ENCODE measurements around the gene RHOXF2B.
"Not testable (repeated sequence)": the region's sequence is repeated elsewhere in the genome, so short reads cannot be mapped to it uniquely, and the experiment has no call there.

The RHOXF2B gene

DNA sequence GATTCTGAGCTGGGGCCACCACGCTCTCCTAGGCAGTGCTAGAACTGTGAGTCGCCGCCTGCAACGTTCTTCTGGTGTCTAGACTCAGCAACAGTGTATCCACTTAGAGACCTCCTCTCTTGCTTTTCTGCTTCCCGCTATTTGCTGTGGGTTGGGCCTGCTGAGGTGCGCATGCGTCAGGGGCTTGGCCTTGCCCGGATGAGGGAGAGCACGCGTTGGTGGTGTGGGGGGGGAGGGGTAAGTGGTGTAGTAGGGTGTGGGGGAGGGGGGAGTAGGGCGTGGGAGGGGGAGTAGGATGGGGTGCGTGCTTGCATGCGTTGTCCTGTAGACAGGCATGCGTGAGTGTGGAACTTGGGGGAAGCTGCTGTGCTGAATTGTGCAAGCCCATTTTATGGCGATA, at the start of gene RHOXF2B:
TSS of gene RHOXF2B (minus strand) at position 101 of the 400 bp plus-strand sequence. CDS start 138 bp downstream, outside the sequence.
- DNase-seq = not testable (repeated sequence)

DNA sequence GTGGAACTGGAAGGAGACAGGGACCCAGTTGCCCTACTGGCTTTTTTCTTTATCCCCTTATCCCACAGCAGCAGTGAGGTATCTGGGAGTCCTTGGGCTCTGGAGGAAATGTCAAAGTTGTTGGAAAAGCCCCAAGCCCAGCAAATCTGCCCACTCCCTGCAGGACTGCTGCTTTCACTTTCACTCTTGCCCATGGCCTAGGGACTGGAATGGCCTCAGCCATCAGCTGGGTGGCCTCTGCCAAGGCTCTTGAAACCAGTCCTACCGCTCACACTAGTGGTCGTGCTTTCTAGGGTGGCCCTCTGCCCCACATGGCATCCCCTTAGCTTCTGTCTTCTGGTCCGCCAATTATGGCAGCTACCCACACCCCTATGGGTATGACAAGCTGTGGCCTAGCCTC, 48.0 kb upstream of the RHOXF2B start:
- DNase-seq = peak in 3 of 51 donors; percentile 0 to 1 (median 0)

DNA sequence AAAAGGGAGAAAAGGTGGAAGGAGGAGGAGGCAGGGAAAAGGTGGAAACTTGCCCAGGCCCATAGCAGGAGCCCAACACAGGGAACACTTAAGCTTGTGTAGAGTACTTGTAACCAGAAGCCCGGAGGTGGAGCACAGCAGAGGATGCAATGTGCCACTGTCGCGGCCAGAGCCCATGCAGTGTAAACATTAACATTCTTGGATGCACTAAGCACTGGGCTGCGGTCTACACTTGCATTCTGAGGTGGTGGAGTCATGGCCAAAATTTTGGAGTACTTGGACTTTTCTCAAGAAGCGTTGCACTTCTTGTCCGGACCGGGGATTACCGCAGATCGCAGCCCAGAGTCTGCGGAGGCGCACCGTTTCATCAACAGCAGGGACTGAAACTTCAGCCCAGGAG, 42.7 kb upstream of the RHOXF2B start:
- DNase-seq = no peak

DNA sequence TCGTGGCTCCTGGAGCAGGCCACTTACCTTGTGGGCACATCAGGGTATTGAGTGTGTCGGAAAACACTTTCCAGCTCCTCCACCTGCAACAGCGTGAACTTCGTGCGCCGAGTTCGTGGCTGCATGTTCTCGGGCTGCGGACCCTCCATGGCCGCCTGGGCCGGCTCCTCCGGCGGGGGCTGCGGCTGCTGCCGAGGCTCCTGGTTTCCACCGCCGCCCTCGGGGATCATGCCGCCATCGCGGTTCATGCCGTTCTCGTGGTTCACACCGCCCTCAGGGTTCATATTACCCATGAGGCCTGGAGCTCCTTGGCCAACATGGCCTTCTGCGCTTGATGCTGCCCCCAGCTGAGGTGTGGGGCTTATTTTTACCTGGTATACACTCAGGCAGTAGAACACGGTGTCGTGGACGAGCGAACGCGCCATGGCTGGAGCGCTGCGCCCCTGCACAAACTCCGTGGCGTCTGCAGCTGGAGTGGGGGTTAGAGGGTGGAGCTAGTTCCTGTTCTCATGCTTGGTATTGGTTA, 38.0 kb upstream of the RHOXF2B start, which contains the start of gene RHOXF1:
TSS of gene RHOXF1 (minus strand) at position 476 of the 526 bp plus-strand sequence. CDS start at position 425, 51 bp downstream.
- no peak for DNase-seq

DNA sequence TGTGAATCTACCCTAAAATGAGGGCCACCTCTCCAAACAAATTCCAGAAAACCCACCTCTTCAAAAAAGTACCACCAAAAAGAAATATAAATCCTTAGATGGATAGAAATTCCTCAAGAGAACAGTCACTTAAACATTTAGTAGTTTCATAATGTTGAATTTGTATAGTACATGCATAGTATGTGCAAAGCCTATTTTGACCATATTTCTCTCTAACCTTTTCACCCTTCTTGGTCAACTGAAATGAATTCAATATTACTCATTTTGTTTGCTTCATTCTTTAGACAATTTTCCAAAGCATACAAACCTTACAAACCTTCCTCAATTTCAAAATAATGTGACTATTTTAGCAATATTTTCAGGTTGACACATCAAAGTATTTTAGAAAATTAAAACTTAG, 34.1 kb upstream of the RHOXF2B start:
- DNase-seq = no peak

DNA sequence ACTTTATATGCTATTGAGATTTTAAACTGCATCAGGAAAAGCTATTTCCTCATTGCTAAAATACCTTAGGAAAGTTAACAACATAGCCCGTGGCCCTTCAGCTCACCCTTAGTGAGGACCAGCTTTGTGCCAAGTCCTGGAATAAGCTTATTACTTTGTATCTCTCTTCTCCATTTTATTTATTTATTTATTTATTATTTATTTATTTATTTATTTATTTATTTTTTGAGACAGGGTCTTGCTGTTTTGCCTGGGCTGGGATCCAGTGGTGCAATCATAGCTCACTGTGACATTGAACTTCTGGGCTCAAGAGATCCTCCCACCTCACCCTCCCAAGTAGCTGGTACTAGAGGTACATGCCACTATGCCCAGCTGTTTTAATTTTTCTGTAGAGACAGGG, 31.9 kb upstream of the RHOXF2B start:
- no peak for DNase-seq

DNA sequence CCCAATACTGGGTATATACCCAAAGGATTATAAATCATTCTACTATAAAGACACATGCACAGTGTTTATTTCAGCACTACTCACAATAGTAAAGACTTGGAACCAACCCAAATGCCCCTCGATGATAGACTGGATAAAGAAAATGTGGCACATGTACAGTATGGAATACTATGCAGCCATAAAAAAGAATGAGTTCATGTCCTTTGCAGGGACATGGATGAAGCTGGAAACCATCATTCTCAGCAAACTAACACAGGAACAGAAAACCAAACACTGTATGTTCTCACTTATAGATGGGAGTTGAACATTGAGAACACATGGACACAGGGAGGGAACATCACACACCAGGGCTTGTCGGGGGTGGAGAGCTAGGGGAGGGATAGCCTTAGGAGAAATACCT, 27.2 kb upstream of the RHOXF2B start:
- DNase-seq = not testable (repeated sequence)

DNA sequence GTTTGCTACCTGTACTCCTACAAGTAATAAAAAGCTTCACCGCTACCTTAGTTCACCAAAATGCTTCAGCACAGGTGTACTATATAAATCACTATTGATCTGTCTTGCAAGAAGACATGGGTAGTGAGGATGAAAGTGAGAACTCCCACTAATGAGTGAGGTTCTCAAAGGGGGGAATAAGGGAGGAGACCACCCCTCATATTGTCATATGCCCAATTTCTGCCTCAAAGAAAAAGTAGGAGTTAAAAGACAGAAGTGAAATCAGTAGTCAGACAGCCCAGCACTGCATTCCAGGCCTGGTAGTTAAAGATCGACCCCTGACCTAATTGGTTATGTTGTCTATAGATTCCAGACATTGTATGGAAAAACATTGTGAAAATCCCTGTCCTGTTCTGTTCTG, 23.6 kb upstream of the RHOXF2B start:
- not testable (repeated sequence) for DNase-seq

DNA sequence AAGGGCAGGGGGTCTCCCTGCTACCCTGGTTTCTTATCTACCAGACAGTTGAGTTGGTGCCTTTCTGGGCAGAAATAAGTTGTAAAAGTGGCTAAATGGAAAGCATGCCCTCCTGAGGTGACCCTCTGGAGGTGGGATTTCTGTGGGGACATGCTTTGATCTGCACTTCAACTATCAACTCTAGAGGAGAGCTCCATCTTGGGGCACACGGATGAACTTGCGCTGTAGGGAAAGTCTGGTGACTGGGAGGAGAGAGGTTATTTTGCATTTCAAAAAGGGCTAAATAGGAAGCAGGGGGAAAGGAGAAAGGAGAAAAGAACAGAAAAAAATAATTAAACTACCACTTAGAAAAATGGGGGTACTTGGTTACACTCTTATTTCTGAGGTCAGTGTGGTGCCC, 12.7 kb upstream of the RHOXF2B start:
- DNase-seq = no peak

DNA sequence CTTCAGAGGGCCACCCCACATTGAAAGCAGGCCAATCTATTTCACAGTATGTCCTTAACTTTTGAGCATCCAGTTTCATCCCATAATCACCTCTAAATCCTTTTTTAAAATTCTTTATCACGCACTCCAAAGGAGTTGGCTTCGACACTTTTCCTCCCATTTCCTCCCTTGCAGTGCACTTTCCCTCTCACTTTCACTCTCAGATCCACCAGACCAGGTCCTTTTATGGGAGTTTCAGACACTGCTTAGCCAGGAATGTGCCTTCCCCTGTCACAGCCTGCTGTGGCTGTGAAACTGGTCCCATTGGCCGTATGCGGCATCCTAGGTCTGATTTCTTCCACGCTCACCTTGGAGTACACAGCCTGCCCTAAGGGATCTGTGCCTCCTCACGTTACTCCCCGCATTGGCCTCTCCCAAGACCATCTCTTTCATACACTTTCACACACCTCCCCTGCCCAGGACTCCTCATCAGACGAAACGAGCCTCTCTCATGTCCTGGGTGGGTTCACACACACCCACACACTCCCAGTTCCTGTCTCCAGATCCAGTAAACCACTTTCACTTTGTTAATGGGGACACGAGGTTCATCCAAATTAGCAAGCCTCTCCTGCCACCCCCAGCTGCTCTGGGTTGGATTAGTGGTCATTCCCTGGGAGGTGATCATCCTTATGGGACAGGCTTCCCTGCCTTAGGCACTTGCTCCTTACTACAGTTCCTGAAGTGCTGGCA, 10.0 kb upstream of the RHOXF2B start:
- no peak for DNase-seq

DNA sequence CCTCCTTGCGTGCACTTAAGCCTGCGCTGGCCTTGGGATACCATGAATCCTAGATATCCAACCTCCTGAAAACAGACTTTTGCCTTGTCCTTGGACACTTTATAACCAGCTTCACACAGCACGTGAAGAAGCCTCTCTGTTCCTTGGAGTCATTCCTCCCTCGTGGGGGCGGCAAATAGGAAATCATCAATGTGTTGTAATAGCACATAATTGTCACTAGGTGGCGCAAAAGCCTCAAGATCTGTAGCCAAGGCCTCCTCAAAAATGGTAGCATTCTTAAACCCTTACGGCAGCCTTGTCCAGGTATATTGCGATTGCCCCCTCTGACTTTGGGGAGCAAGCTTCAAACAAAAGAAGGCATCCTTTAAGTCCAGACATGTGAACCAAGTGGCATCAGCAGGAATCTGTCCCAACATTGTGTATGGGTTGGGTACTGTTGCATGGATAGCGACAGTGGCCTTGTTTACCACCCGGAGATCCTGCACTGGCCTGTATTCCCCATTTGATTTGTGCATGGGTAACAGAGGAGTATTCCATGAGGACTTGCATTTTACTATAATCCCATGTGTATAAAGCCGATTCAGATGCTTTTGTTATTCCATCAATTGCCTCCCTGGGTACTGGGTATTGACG, 8.2 kb upstream of the RHOXF2B start:
- DNase-seq = not testable (repeated sequence)

DNA sequence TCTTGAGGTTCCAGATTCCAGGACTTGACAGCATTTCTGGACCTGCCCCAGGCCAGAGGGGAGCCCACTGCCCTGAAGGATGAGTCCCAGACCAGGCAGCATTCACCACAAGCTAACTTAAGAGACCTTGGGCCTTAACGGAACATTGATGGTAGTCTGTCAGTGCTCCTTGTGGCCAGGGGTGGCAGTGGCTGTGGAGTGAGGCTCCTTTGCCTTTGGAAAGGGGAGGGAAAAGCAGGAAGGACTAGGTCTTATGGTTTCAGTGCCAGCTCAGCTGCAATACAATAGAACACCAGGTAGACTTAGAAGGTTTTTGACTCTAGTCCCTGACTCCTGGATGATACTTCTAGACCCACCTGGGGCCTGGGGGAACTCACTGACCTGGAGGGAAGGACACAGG, 11.3 kb downstream of the RHOXF2B start:
- not testable (repeated sequence) for DNase-seq

DNA sequence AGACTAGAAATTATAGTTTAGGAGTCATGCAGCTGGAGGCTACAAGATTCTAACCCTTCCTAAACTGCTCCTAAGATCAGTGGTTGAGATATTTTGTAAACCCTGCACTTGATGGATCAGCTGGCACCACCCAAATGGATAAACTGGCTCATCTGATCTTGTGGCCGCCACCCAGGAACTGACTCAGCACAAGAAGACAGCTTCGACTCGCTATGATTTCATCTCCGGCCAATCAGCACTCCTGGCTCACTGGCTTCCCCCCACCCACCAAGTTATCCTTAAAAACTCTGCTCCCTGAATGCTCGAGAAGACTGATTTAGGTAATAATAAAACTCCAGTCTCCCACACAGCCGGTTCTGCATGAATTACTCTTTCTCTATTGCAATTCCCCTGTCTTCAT, 34.8 kb downstream of the RHOXF2B start:
- not testable (repeated sequence) for DNase-seq

DNA sequence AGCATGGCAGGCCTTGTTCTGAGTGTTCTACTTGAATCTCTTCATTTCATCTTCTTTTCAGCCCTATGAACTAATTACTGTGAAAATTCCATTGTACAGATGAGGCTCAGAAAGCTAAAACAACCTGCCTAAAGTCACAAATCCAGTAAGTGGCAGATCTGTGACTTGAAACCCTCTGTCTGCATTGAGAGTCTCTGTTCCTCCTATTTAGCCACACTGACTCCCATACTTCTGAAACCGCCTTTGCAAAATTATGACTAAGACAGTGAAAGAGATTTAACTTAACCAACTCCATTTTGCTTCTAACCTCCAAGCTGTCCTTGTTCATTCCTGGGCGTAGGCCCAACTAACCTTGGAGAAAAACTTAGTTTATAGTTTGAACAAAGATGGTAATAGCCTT, 35.2 kb downstream of the RHOXF2B start:
- not testable (repeated sequence) for DNase-seq

DNA sequence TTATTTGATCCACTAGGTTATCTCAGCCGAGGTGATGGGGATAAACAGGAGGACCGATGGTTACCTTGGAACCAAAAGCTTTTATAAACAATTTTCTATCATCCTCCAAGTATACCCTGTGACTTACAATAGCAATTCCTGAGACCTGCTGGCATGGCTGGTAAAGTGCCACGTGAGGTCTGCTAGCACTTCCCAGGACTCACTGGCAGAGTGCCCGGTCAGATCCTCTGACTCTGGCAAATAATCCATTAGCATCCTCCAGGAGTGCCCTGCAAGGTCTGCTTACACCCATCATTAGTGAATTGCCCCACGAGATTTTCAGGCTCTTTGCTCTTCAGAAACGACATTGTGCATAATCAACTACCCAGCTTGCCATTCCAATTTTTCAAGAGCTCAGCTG, 37.3 kb downstream of the RHOXF2B start:
- not testable (repeated sequence) for DNase-seq

DNA sequence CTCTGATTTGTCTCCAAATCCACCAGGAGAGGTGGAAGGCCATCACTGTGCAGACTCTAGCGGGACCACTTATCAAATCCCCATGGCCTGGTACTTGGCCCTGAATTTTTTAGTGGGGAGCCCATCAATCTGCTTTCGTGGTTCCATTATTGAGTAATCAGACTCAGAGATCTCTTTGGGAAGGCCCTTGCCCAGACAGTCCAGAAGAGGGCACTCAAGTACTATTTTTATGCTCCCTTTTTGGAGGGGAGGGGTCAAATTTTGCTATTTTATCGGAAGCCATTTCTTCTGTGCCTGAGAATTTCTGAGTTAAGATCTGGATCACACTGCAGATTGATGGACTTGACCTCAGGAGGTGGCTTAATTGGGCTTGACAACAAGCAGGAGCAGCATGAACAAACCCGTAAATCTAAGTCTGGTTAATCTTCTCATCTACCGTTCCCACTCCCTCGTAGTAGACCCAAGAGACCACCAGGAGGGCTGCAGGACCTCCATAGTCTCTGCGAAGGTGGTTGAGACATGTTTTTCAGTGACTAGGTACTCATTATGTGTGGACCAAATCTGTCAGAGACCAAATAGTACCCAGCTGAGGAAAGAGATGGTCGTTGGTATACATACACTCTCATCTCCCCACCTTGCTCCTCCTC, 38.3 kb downstream of the RHOXF2B start:
- not testable (repeated sequence) for DNase-seq

DNA sequence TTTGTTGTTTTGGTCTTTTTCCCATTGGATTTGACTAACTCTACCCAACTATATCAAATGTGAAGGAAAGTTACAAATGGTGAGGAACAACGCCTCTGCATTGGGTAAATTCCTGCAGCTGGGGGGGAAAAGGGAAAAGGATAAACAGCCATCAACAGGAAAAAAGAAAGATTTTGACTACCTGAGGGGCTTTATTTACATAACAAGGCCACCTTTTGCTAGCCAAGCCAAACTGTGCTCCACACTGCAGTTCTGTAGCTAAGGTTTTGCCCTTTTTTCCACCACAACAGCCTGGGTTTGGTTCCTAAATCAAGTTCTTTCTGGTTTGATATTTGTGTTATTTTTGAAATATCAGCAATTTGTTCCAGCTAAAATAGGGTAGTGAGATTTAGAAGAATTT, 40.8 kb downstream of the RHOXF2B start:
- DNase-seq = no peak

DNA sequence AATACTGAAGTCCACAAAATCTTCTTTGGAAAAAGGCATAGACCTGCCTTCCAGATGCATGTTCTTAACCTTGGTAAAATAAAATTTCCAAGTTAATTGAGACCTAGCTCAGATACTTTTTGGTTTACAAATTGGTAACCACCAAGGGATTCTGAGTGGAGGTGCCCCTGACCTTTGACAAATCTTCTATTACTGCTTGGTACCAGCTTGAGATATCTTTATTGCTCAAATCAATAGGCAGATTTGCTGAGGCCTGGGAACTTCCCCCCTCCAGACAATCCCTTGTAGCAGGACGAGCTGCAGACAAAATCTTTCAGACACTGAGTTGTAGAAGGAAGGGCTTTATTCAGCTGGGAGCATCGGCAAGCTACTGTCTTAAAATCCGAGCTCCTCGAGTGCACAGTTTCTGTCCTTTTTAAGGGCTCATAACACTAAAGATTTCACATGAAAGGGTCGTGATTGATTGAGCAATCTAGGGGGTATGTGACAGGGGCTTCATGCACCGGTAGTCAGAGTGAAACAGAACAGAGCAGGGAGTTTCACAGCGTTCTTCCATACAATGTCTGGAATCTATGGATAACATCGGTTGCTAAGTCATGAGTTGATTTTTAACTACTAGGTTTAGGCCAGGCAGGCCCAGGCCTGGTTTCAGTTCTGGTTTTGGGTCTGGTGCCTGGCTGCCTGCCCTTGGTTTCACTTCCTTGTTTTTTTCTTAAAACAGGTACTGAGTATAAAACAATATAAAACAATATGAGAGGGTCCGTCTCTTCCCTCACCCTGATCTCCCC, 41.8 kb downstream of the RHOXF2B start:
- peak in 7 of 51 donors; percentile 0 to 7 (median 0) for DNase-seq

DNA sequence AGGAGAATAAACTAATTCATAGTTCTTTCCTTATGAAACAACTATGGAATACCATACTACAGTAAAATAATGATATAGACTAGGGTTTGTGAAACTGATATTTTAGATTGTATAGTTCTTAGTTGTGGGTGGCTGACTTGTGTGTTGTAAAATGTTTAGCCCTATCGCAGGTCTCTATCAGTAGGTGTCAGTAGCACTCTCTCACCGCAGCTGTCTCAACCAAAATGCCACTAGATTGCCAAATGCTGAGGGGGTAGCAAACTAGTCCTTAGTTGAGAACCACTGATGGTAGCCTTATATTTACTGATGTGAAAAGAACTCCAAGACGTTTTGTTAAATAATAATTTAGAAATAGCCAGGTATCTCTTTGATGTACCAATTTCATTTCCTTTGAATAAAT, 48.1 kb downstream of the RHOXF2B start:
- no peak for DNase-seq

DNA sequence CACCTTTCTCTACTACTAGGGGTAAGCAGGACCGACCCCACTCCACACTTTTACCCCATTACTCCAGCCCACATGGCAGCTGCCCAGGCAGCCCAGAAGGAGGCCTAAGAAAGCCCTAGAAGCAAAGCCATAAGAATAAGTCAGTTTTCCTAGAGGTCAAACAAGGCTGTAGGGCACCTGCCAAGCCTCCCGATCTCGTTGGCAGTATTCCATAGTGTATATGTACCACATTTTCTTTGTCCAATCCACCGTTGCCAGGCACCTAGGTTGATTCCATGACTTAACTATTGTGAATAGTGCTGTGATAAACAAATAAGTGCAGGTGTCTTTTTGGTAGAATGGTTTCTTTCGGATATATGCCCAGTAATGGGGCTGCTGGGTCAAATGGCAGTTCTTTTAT, 54.2 kb downstream of the RHOXF2B start:
- no peak for DNase-seq

DNA sequence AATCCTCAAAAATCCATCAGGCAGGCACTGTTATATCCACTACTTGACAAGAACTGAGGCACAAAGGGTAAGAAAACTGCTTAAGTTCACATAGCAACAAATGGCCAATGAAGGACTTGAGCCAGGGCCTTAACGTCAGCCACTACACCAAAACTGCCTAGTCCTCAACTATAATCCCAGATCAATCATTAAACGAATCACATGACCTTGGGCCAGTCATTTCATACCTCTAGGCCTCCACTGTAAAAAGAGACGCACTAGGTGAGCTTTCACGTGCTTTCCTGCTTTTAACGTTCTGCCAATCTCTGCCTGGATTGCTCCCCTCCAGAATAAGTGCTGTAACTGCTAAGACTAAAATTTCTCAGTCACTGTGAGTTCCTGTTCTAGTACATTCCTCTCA, 54.7 kb downstream of the RHOXF2B start:
- no peak for DNase-seq

Data from hypothalamus (tissue), 51 donors.